HG03060 (cell line): ENCODE data around the gene HEBP2.

Experiments used
- ATAC-seq: cut with Tn5 transposase; IDR thresholded peaks from one replicate; pipeline ENCODE4 v1.9.1; 2021; ENCODE audit warnings: low read depth, moderate number of reproducible peaks; ENCODE audit not compliant: unreplicated experiment

The HEBP2 gene

GRCh38 chr6:138396709-138397108 is 7.3 kb upstream of the HEBP2 start:
- no peak for ATAC-seq

- ATAC-seq: no peak
Observed at GRCh38 chr6:138397128-138398122, 6.6 kb upstream of the HEBP2 start.

DNA sequence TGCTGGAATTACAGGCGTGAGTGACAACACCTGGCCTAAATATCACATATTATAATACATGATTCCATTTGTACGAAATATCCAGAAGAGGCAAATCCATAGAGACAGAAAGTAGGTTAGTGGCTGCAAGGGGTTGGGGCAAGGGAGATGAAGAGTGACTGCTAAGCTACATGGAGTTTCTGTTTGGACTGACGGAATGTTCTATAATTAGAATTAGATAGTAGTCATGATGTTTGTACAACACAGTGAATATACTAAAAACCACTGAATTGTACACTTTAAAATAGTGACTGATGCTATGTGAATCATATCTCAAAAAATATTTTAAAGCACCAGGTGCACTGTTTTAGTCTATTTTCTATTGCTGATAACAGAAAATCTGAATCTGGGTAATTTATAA is 3.7 kb upstream of the HEBP2 start:
- ATAC-seq: no peak

DNA sequence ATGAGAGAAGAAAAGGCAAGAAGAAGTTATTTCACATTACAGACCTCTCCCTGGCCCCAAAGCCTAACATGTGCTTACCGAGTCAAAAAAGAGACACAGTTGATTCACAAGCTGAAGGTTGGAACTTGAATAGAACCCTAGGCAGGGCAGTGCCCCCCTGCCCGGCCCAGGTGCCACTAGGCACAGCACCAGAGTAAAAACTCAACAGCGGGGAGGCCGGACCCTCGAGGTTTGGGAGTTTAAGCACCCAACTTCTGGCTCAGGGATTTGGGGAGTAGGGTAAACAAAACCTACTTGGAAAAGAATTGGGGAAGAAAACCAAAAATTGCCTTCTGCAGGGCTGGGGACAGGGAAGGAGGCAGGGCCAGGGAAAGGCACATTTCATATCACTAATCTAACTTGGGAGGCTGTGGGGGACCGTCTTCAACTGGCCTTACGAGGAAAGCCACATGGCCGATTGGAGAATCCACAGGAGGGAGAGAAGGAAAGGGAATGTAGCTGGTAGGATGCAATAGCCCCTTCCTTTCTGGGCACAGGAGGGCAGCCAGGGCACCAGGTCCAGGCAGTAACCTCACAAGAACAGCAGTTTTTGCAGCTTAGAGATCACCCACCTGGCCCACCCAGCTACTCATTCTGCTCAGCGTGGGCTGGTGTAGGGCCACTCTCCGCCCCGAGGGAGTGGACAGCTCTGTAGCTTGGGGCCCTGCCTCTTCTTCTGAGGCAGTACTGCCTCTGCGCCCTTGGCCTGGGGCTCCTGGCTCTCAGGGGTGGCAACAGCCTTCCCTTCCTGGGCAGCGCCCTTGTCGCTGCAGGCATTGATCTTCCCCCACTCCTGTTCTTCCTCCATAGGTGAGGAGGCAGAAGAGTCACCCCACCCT is 1.8 kb upstream of the HEBP2 start:
- ATAC-seq: no peak

- ATAC-seq: no peak
Observed at GRCh38 chr6:138402838-138403187, 1.2 kb upstream of the HEBP2 start.

DNA sequence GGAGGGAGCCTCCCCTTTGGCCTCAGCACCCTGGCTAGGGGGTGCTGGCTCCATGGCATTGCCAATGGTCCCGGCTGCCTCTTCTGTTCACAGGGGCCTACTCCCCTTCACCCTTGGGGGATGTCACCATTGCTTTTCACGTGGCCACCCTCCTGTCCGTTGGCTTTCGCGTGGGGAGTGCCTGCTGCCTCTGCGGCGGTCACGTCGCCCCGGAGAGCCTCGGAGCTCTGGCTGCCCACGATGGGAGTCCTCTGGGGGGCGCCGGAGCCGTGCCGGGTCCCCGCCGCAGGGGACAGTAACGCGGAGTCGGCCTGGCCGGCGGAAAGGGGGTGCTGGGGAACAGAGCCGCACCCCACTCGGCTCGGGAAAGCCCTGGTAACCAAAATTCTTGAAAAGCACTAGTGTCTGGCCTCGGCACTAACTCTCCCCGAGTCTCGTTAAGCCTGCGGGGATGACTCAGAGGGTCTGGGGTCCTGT is 661 bp upstream of the HEBP2 start:
- ATAC-seq: peak; percentile 8

DNA sequence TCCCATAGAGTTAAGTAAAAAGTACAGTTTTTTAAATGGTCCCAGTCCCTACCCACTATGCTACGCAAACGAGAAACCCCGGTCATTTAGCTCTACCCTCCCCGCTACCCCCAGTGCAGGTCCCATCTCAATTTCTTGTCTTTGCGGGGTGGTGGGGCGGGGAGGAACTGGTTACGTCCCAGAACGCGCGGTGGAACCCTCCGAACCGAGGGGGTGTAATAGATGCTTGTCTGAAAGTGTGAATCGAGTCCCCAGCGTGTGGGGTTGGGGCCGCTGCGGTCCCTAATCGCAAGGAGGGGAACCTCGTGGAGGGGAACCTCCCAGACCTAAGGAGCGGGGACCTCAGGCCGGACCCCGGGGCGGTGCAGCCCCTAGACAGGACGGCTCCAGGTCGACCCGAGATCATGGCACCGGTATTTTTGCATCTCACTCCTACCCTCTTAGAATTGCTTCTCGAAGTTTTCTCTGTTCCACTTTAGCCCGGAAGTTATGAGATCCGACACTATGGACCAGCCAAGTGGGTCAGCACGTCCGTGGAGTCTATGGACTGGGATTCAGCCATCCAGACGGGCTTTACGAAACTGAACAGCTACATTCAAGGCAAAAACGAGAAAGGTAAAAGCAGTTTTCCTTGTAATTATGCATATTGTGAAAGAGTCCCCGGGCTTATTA is 779 bp downstream of the HEBP2 start:
- peak; percentile 17 for ATAC-seq

- no peak for ATAC-seq
Observed at GRCh38 chr6:138405816-138406413, 1.9 kb downstream of the HEBP2 start.

DNA sequence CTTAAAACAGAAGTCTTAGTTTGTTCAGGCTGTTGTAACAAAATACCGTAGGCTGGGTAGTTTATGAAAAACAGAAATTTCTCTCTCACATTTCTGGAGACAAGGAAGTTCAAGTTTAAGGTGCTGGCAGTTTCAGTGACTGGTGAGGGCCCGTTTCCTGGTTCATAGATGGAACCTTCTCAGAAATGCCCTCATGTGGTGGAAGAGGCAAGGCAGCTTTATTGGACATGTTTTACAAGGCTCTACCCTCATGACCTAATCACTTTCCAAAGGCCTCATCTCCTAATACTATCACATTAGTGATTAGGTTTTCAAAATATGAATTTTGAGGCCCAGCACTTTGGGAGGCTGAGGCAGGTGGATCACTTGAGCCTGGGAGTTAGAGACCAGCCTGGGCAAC is 2.4 kb downstream of the HEBP2 start:
- no peak for ATAC-seq

DNA sequence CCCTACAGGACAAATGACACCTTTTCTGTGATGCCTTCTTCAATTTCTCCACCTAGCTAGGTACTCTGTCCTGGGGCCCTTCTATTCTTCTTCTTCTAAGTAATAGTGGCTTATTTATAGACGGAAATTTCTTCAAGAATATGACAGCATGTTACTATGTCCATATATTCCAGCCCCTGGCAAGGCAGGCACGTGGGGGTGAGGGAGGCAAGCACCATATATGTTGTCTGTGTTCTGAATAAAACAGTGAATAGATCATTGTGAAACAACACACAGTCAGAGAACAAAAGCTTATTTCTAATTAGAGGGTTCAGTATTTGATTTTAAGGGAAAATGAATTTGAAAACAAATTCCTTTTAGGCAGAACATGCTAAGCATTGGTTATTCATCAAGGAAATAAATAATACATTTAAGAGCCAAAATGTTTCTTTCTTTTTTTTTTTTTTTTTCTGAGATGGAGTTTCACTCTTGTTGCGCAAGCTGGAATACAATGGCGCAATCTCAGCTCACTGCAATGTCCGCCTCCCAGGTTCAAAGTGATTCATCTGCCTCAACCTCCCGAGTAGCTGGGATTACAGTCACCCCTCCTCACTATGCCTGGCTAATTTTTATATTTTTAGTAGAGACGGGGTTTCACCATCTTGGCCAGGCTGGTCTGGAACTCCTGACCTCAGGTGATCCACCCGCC is 6.2 kb downstream of the HEBP2 start:
- no peak for ATAC-seq

DNA sequence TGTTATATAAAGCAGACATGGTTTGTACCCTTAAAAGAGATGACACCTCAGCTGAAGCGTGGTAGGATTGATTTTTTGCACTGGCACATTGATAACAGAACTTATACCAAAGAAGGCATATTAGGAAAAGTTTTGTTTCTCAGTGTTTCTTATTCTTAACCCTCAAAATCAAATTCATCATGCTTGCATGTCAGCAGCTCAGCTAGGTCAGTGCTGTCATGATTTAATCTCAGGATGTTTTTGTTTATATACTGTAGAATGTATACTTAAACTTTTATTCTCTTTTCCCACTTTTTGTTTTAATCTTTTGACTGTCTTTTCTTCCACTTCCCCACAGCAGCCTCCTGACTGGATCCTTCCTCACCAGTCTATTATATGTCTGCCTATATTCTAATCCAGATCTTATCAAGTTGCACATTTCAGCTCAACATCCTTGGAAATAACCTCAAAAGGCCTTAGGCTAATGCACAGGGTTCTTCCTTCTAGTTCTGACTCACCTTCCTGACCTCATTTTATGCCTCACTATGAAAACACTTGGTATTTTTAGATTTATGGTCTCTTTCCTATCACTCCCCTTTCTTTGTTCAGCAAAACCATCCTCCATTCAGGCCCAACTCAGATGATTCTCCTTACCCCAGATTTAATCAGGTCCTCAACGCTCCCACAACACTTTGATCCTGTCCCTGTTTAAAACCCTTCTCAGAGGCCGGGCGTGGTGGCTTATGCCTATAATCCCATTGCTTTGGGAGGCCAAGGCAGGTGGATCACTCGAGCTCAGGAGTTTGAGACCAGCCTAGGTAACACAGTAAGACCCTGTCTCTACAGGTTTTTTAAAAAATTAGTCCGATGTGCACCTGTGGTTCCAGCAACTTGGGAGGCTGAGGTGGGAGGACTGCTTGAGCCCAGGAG is 7.2 kb downstream of the HEBP2 start:
- ATAC-seq: no peak

GRCh38 chr6:138415125-138415524 is 11.1 kb downstream of the HEBP2 start:
- ATAC-seq: no peak

DNA sequence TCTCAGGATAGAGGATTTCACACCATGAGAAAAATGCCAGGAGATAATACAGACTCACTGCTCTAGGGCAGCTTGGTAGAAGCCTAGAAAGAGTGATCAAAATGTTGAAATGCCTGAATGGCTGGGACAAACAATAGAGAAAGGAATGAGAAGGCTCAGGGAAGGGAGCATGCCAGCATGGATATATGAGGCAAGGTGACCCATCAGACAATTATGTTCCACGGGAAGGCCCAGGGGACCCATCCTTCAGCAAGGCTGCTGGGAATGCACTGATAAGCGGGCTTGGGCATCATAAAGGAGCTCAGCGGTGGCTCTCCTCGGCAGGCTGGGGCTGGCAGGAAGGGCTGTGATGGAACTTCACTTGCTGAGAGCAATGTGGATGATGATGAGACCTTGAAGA is 12.2 kb downstream of the HEBP2 start:
- no peak for ATAC-seq

- ATAC-seq: no peak
Observed at GRCh38 chr6:138417493-138418117, 13.6 kb downstream of the HEBP2 start.

GRCh38 chr6:138418118-138418742 is 14.2 kb downstream of the HEBP2 start:
- ATAC-seq: no peak

GRCh38 chr6:138419766-138420165 is 15.7 kb downstream of the HEBP2 start:
- no peak for ATAC-seq

- ATAC-seq: no peak
Observed at GRCh38 chr6:138420356-138420755, 16.3 kb downstream of the HEBP2 start.

DNA sequence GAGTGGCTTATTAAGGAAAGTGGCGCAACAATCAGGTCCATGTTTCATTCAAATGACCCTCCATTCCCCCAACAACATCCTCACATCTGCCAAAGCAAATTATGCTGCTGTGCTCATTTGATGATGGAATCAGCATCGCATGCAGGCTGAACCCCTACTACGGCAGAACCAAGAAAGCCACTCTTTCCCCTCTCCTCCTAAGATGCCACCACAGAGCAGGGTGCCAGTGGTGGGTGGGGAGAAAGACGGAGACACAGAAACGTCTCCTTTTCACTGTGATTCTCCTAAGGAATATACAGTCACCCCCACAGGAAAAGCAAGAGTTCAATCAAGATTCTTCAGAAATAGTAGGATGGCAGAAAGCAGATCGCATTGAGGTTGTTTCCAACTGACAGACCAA is 17.1 kb downstream of the HEBP2 start:
- ATAC-seq: no peak
